ENCODE data around the gene COPS3. TPM values are rescaled to one million over a fixed set of nuclear protein-coding genes. Genes with fewer than 3 reads are reported as not detected.

COPS3 gene
- total and polyA plus RNA-seq, 9 of the 15 experiments (the other 6 are each of a cell fraction or from before 2014, with no cell fraction given) = 92.4 to 295 (median 167) TPM

- TF ChIP-seq KDM5B (IDR thresholded peaks at IDR 0.05; ENCODE audit: insufficient replicate concordance, low read depth, low read length) (peak; percentile 50), GTF3C2 (IDR thresholded peaks at IDR 0.05; ENCODE audit: borderline replicate concordance, extremely low read depth, insufficient read length) (no peak), FIP1L1 (IDR thresholded peaks at IDR 0.05; ENCODE audit: low read depth, low read length, poor library complexity, severe bottlenecking) (peak; percentile 43), SRSF1 (IDR thresholded peaks at IDR 0.05; ENCODE audit: low read depth, low read length) (no peak), MEIS2 (IDR thresholded peaks at IDR 0.05; ENCODE audit: partially characterized antibody) (peak; percentile 48), MTA1 (IDR thresholded peaks at IDR 0.05; ENCODE audit: borderline replicate concordance) (0 out of 2 replicates have a peak, but pooled peaks have one; percentile 19), E2F6 (IDR thresholded peaks at IDR 0.05; ENCODE audit: borderline replicate concordance in 1 of 2, extremely low read depth in 1 of 2, insufficient read depth in 1 of 2, insufficient read length in 1 of 2, low read depth in 1 of 2, low read length in 1 of 2, poor library complexity in 1 of 2, severe bottlenecking in 1 of 2) (peak in 1 of 2 experiments; percentile 39), ELK1 (CRISPR knock-in tag; IDR thresholded peaks at IDR 0.05) (no peak), TOE1 (IDR thresholded peaks at IDR 0.05; ENCODE audit: borderline replicate concordance) (peak; percentile 99), TOE1 (CRISPR knock-in tag; IDR thresholded peaks at IDR 0.05; ENCODE audit: borderline replicate concordance, low read depth) (no peak), IRF1 (CRISPR knock-in tag; IDR thresholded peaks at IDR 0.05; ENCODE audit: borderline replicate concordance) (no peak), SAP30 (IDR thresholded peaks at IDR 0.05; ENCODE audit: borderline replicate concordance, insufficient read depth, low read depth, low read length, poor library complexity, severe bottlenecking) (peak; percentile 70), ASH1L (IDR thresholded peaks at IDR 0.05; ENCODE audit: borderline replicate concordance, low read depth, partially characterized antibody) (peak; percentile 88), ETV1 (tag; conservative IDR thresholded peaks at IDR 0.05; ENCODE audit: low read depth) (peak; percentile 90), TEAD4 (IDR thresholded peaks at IDR 0.05; ENCODE audit: low read length) (0 out of 2 replicates have a peak, but pooled peaks have one; percentile 31), TEAD4 (CRISPR knock-in tag; IDR thresholded peaks at IDR 0.05; ENCODE audit: borderline replicate concordance) (no peak), NUFIP1 (IDR thresholded peaks at IDR 0.05; ENCODE audit: partially characterized antibody) (peak; percentile 93), NRF1 (conservative IDR thresholded peaks at IDR 0.05 in 1 of 2, IDR thresholded peaks at IDR 0.05 in 1 of 2) (peak; percentile 89 to 91), ELF1 (tag; IDR thresholded peaks at IDR 0.05) (peak; percentile 34), LEF1 (IDR thresholded peaks at IDR 0.05) (peak; percentile 58)
These were observed 43.8 kb downstream of the COPS3 start, which contains the start of gene FLCN (continued) for GRCh38 chr17:17237026-17237799.

Data from K562 (cell line).